H1 (cell line): ENCODE data around the gene KCNC1. TPM values are rescaled to one million over a fixed set of nuclear protein-coding genes. Genes with fewer than 3 reads are reported as not detected.

Source experiments
- GABPA ChIP-seq: IDR thresholded peaks from 2 replicates; pipeline ENCODE4 v1.6.1; 2011; ENCODE audit warnings: mild to moderate bottlenecking, low read length, moderate library complexity, borderline replicate concordance; ENCODE audit not compliant: insufficient read depth
- KDM4A ChIP-seq: IDR thresholded peaks from one replicate; pipeline ENCODE4 v1.7.1; 2012; ENCODE audit warnings: low read depth, mild to moderate bottlenecking, moderate library complexity, low read length, inconsistent platforms; ENCODE audit not compliant: severe bottlenecking
- NRF1 ChIP-seq: IDR thresholded peaks from 2 replicates; pipeline ENCODE4 v1.6.1; 2011; ENCODE audit warnings: mild to moderate bottlenecking, low read depth, low read length, improper control_type of control experiment
- SIRT6 ChIP-seq: IDR thresholded peaks from one replicate; pipeline ENCODE4 v1.7.1; 2012; ENCODE audit warnings: low read length, inconsistent platforms
- SIX5 ChIP-seq: IDR thresholded peaks from 2 replicates; pipeline ENCODE4 v1.6.1; 2011; ENCODE audit warnings: mild to moderate bottlenecking, low read depth, low read length
- SP4 ChIP-seq: IDR thresholded peaks from 2 replicates; pipeline ENCODE4 v1.6.1; 2012; ENCODE audit warnings: low read length, inconsistent platforms
- YY1 ChIP-seq: IDR thresholded peaks from 2 replicates; pipeline ENCODE4 v1.6.1; 2011; ENCODE audit warnings: low read depth, mild to moderate bottlenecking, low read length
- polyA plus RNA-seq, 7 experiments: library from polyadenylated mRNA; depleted of rRNA in 3 of 7; stranded (reverse) in 5 of 7; unstranded in 2 of 7; fragments of >200 nt in 5 of 7; fragments of 200-250 nt in 2 of 7; gene quantifications; 1 replicate in 5 of 7; 2 replicates in 1 of 7; 4 replicates in 1 of 7; pipeline versions ENCODE4 v1.2.1 to v1.2.3, GENCODE V29; 2011 to 2013; ENCODE audit warnings: missing spikeins in 2 of 7, mixed read lengths in 2 of 7
- total RNA-seq: library from RNA; stranded (reverse); fragmentation: NEBNext Ultra II Directional; extraction: Animal tissue kit (Norgen Biotek cat#: 25700); gene quantifications from 2 replicates; pipeline ENCODE4 v1.2.1, GENCODE V29; 2021
- TF ChIP-seq, protein P1 (sequence below): IDR thresholded peaks from 2 replicates; pipeline ENCODE4 v1.6.1; 2011; ENCODE audit warnings: low read length, improper control_type of control experiment

Gene KCNC1
- total and polyA plus RNA-seq, 2 of the 8 experiments (the other 6 are each of a cell fraction or from before 2014, with no cell fraction given): 0.11 to 0.26 TPM

DNA sequence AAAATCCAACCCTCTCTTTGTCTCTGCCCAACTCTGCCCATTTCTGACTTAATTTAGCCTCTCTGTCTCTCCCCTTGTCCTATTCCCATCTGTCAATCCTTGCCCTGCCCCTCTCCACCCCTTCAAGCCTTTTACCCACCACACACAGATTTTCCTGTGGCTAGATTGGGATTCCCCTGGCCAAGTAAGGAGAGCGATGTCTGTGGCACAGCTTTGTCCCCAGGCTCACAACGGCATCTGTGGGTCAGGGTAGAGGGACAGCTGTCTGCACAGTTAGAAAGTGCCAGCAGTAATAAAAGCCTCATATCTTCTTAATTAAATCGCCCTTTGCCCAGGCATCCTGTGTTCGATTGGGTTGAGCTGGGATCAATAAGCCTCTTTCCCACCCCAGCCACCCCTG is 1.3 kb upstream of the KCNC1 start (continued):
- TF ChIP-seq, protein P1, sequence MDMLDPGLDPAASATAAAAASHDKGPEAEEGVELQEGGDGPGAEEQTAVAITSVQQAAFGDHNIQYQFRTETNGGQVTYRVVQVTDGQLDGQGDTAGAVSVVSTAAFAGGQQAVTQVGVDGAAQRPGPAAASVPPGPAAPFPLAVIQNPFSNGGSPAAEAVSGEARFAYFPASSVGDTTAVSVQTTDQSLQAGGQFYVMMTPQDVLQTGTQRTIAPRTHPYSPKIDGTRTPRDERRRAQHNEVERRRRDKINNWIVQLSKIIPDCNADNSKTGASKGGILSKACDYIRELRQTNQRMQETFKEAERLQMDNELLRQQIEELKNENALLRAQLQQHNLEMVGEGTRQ: no peak
- no peak for TF ChIP-seq SP4
- TF ChIP-seq SIX5: no peak
- no peak for TF ChIP-seq YY1
- no peak for TF ChIP-seq GABPA
- TF ChIP-seq KDM4A: no peak
- TF ChIP-seq NRF1: no peak
- no peak for TF ChIP-seq SIRT6
- TF ChIP-seq, all 59 proteins: peak for 0
